OCI-LY7 (cell line): Measurements from ENCODE around the gene GABRG1.

Experiments
- CTCF ChIP-seq: fragments of 200-600 bp; sonication (generic); conservative IDR thresholded peaks from 2 replicates; pipeline ENCODE4 v1.5.1; 2014; ENCODE audit warnings: mild to moderate bottlenecking, antibody characterized with exemption, low read length, moderate library complexity, mixed read lengths
- EZH2phosphoT487 ChIP-seq: fragments of 200-600 bp; sonication (generic); IDR thresholded peaks from 2 replicates; pipeline ENCODE4 v1.6.1; 2018; ENCODE audit warnings: low read depth, borderline replicate concordance, mild to moderate bottlenecking, mixed run types, antibody characterized with exemption, low read length, moderate library complexity, mixed read lengths

- TF ChIP-seq CTCF: no peak
- no peak for TF ChIP-seq EZH2phosphoT487
These were observed 136.0 kb downstream of the GABRG1 start for GRCh38 chr4:45987858-45988257.
